GM21390 (cell line): Measurements from ENCODE around the gene FREM2.

Source experiments
- ATAC-seq: cut with Tn5 transposase; IDR thresholded peaks from one replicate; pipeline ENCODE4 v1.9.1; 2021; ENCODE audit not compliant: unreplicated experiment

The FREM2 gene, protein sequence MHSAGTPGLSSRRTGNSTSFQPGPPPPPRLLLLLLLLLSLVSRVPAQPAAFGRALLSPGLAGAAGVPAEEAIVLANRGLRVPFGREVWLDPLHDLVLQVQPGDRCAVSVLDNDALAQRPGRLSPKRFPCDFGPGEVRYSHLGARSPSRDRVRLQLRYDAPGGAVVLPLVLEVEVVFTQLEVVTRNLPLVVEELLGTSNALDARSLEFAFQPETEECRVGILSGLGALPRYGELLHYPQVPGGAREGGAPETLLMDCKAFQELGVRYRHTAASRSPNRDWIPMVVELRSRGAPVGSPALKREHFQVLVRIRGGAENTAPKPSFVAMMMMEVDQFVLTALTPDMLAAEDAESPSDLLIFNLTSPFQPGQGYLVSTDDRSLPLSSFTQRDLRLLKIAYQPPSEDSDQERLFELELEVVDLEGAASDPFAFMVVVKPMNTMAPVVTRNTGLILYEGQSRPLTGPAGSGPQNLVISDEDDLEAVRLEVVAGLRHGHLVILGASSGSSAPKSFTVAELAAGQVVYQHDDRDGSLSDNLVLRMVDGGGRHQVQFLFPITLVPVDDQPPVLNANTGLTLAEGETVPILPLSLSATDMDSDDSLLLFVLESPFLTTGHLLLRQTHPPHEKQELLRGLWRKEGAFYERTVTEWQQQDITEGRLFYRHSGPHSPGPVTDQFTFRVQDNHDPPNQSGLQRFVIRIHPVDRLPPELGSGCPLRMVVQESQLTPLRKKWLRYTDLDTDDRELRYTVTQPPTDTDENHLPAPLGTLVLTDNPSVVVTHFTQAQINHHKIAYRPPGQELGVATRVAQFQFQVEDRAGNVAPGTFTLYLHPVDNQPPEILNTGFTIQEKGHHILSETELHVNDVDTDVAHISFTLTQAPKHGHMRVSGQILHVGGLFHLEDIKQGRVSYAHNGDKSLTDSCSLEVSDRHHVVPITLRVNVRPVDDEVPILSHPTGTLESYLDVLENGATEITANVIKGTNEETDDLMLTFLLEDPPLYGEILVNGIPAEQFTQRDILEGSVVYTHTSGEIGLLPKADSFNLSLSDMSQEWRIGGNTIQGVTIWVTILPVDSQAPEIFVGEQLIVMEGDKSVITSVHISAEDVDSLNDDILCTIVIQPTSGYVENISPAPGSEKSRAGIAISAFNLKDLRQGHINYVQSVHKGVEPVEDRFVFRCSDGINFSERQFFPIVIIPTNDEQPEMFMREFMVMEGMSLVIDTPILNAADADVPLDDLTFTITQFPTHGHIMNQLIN (N-terminal part only)

DNA sequence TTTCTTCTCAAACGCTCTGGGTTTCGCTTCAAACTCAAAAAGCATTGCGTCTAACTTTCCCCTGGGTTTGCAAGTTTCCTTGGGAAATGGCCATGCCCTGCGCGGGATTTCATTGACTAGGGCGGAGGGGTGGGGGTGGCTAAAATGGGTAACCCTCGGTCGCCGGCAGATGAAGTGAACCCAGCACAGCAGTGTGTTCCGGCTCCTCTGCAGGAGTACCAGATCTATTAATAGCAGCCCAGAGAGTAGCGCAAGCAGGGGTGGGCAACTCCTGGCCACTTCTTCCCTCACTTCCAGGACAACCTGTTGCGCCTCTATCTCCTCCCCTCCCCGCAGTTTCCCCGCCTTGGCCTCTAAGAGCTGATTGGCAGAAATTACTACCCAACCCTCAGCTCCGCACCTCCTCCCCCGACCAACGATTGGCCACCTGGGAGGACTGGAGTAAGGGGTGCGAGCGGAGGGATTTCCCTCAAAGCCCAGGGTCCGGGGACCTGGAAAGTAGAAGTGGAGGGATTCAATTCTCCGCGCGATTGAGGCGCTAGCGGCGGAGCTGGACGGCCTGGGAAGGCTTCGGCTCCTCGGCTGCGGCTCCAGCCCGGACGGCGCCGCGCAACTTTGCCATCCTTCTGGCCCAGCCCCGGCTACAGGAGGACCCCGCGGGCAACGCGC is at the start of gene FREM2:
TSS of gene FREM2 (plus strand) at position 501 of the 669 bp plus-strand sequence. CDS start 268 bp downstream, outside the sequence.
- no peak for ATAC-seq

DNA sequence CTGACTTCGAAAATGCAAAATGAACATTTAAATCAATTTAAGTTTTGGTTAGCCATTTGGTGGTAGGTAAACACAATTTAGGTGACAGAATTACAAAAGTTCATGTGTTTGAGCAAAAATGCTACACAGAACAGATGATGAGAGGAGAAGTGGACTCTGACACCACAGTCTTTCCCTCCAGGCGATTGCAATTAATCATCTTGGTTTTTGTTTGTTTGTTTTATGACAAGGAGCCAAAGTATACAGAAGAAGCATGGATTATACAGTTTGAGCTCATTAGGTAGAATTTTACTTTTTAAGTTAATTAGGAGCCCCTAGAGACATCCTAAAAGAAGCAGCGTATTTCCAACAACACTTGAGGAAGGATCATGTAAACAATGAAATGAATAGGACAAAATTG is 49.3 kb upstream of the FREM2 start:
- no peak for ATAC-seq

DNA sequence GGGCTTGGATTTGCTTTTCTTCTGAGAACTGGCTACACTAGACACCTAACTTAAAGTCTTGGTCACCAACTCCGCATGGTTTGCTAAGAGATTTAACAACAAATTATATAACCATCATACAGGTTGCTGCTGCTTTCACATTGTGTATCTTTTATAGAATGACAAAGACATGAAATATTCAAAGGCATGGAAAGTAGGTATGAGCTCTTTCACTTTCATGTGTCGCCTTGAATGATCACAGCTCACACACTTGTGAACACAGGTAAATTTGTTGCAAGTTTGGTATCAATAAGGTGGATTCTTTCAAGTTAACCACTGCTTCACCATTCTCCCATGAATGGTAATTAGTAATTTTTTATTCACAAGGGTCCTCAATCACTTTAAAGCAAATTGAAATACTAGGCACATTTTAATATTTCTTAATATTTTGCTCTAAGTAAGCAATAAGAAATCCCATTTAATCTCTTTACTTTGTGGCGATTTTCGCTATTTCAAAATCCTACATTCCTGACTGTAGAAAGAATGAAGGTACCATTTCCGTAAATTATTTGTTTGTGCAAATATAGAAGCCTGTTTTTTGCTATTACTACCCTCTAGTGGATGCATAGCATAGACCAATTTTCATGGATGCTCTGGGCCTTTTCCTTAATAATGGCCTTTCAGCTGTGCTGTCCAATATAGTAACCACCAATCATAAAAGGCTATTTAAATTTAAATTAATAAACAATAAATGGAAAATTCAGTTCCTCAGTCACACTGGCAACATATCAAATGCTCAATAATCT is 45.5 kb upstream of the FREM2 start:
- no peak for ATAC-seq

DNA sequence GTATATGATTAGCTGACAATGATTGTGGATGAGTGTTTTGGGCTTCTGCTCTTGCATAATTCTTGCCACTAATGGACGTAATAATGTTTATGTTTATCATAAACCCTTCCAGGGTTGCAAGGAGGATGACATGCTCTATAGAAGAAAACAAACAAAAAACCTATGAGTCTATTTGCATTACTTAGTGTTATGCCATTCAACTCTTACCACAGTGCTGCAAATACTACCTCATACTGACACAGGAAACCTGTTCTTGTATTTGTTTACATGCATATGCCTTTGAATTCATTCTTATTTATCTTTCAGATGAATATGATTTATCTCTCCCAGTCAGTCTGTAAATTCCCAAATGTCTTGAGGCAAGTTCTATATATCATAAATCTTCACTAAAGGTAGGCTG is 39.6 kb upstream of the FREM2 start:
- no peak for ATAC-seq

DNA sequence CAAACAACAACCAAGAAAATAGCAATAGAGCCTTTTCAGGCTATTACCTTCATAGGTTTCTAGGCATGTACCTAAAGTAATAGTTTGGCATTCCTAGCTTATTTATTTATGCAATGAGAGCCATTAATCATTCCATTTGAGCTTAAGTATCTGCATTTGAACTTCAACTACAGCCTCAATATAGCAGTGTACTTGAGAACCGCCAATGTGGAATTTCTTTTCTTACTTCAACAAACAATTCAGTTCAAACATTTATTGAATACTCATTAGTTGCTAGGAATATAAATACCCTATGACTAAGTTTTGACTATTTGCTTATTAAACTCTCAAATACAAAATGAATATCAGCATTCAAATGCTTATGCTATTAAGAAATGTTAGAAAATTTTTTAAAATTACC is 38.0 kb upstream of the FREM2 start:
- no peak for ATAC-seq

DNA sequence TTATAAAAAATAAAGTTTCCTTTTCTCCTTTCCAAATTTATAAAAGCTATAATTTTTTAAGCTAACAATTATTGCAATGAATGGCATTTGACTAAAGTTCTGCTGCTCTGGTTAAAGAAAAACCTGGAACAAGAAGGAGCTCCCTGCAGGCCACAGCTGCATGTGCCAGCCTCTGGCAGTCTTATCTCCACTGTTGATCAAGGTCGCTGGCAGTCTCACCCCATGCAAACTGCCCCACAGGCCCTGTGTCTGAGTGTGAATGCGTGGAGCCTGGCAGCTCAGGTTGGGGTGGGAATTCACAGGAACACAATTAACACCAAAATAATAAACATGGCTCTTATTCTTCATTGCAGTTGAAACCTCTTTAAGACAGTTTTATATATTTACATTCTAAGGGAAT is 30.2 kb upstream of the FREM2 start:
- ATAC-seq = no peak

DNA sequence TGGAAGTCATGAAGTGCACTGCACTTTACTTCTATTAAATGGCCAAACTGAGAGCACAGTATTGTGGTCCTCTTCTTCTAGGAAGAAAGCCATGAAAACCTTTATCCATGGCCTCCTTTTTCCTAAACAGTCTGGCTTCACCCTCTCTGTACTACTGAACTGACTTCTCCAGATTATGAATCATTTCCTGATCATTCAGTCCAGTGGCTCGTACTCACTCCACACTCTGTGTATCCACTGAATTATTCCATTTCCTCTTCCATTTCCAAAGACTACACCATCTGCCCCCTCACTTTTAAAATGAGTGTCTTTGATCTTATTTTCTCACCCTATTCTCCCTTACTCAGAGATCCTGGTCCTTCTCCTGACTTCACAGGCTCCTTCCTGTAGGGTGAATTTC is 29.7 kb upstream of the FREM2 start:
- no peak for ATAC-seq

DNA sequence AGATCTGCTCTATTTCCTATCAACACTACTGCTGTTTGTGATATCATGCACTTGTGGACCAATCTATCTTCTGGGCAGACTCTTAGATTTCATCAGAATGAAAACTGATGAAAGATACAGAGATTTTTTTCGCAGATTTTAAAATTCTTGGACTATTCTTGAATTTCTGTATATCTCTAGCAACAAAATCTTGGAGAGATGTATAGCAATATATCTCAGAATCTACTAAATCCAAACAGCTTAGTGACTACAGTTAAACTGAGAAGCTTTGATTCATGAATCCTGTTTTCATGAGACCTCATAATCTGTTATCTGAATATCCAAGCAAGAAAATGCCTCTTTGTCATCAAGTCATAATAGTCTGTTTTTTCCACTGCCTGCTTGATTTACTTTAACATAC is 28.0 kb upstream of the FREM2 start:
- no peak for ATAC-seq

DNA sequence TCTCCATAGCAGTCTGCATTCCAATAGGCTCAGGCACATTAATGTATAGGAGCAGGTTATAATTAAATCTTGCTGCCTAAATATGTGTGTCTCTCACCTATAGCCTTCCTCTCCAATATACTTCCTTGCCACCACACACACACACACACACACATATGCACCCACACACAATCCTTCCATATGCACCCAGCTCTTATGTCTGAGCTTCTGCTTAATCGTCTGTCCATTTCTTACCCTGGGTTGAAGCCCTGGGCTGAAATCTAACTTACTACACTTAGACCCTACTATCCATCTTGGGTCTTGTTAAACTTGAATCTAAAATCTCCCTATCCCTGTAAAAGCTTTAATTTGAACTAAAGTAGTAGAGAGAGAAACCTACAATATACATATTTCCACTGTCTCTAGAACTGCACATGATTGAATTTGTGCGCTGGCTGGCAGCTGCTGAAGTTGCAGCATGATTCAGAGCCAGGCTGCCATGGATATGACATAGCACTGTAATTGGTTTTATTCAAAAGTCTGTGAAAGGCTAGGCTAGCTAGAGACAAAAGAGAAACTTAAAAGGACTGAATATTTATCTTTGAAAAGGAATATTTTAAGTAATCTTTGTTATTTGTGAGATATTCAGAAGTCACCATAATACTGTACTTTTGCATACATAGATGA is 25.7 kb upstream of the FREM2 start:
- no peak for ATAC-seq

DNA sequence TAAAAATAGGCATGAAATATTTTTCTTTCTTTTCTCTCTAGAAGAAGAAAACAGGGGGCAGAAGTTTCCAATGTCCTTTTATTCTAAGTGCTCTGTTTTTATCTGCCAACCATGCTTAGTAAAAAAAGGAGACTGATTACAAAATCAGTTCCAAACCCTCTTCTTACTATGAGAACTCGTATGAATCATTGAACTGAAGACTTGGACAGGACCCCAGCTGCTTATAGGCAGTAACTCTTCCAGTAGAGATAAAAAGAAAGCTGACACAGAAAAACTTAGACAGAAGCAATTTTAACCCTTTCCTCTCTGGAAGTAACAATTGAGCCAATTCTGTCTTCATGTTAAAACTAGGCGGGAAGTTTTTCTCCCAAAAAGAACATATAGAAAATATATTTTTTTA is 24.5 kb upstream of the FREM2 start:
- no peak for ATAC-seq

DNA sequence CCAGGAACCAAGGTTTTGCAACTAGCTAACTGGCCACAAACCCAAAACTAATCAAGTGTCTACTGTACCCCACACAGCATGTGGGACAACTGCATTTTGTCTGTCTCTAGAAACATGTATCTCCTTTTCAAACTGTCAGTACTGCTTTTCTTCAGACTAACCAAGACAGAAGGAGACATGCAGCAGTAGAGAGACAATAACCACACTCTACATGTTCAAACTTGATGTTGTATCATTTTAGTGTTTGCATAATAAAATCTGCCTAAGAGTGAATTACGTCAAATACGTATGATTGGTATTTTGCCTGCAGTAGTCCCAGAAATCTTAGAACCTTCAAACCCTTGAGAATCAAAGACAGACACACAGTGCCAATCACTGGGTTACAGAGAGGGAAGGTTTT is 22.0 kb upstream of the FREM2 start:
- ATAC-seq = no peak

DNA sequence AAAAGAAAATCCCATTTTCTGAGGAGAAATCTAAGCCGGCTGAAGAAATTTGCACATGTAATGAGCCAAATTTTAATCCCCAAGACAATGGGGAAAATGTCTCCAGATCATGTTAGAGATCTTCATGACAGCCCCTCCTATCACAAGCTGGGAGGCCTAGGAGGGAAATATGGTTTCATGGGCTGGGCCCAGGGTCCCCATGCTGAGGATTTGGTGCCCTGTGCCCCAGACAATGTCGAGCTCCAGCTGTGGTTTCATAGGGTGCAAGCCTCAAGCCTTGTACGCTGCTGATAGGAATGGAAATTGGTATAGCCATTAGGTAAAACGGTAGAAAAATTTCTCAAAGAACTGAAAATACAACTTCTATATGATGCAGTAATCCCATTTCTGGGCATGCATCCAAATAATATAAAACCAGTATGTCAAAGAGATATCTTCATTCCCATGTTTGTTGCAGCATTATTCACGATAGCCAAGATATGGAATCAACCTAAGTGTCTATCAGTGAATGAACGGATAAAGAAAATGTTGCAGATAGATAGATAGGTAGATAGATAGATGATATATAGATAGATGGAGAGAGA is 19.3 kb upstream of the FREM2 start:
- ATAC-seq = no peak

DNA sequence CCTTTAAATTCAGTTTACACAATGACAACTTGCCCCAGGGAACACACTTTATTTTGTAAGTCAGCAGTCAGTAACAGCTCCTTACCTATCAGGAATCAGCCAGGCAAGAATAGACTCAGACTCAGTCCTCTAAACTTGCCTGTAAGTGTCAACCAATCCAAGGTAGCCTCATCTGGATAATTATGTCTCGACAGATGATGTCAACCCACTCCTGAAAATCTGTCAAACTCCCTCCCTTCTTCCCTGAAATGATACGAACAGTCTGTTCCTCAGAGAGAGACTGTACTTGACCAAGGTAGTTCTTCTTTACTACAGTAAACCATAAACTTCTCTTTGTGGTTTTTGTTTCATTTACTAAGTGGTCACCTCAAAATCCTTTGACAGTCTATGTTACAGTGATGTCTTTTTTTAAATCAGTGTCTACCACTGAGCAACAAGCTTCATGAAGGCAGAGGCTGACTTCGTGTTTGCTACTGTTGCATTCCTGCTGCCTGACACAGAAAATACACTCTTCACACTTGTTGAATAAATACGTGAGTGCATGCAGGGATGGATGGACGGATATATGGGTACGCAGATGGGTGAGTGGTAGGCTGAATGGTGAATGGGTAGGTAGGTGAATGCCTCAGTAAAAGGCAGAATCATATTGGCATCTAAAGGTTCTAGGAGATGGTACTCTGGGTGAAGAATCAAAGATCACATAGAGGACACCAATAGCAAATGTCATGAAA is 17.5 kb upstream of the FREM2 start:
- ATAC-seq = no peak

DNA sequence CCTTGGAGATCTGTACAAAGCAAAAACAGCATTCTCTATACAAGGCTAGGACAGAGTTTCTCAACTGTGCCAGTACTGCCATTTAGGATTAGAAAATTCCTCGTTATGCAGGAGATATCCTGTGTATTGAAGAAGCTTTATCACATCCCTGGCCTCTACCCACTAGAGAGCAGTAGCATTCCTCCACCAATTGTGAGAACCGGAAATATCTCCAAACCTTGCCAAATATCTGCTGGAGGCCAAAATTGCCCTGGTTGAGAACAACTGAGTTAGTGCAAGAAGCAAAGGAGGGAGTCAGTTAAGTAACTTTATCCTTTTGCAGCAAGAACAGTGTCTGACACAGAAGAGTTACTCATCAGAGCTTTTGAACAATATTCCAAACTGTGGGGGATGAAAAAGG is 16.2 kb upstream of the FREM2 start:
- no peak for ATAC-seq

DNA sequence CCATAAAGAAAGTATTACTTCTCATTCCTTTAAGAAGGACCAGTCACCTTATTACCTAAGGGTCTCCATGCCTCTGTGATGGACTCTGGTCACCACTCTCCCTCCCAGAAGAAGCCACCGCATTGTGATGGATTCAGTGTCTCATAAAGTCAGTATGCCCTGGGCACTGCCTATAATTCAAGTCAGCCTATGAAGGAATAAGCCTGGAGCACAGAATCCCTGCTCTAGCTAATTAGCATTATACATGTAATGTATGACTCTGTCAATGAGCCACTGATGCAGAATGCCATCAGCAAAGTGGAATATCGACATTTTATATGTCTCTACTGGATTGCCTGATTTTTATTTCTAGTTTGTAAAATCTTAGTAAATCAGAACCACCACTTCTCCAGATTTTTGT is 14.9 kb upstream of the FREM2 start:
- no peak for ATAC-seq

DNA sequence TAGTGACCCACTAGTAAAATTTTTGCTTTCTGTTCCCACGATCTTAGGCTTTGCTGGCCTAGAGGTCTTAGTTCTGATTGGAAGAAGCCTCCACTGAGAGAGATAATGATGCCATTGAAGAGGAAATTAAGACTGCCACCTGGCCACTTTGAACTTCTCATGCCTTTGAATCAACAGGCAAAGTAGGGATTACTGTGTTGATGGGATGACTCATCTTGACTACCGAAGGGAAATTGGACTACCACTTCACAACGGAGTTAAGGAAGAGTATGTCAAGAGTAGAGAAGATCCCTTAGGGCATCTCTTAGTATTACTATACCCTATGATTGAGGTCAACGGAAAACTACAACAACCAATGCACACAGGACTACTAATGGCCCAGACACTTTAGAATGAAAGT is 12.7 kb upstream of the FREM2 start:
- ATAC-seq = no peak

DNA sequence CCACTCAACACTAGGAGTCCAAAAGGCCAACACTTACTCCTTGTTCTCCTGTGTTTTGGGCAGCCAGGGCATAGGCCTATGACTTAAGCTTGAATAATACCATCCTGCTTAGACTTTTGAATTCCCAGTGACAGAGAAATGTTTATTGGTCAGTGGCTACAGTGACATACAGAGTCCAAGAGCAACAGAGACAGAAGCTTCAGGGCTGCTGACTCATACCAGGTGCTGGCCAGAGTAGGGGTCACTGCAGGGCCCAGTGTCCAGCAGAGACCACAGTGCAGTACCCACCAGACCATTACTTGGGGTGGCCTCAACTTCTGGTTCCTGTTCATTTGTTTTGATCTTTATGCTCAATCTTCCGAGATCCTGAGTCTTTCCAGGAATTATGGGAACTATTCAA is 6.0 kb upstream of the FREM2 start:
- ATAC-seq = no peak

DNA sequence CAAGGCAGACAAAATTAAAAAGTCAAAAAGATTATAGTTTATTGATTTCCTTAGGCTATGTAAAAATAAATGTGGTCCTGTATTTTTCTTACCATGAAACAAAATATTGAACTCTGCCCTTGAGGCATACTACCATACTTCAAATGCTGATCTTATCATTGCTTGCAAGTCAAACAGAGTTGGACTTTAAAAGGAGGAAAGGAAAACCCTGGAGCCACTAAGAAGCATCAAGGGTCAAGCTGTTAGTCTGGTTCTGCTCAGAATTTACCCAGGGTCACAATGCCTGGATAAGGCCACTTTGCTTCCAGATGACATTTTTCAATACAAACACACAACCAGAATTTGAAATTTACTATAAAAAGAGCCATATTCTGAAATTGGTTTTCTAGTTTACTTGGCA is 2.2 kb upstream of the FREM2 start:
- no peak for ATAC-seq

DNA sequence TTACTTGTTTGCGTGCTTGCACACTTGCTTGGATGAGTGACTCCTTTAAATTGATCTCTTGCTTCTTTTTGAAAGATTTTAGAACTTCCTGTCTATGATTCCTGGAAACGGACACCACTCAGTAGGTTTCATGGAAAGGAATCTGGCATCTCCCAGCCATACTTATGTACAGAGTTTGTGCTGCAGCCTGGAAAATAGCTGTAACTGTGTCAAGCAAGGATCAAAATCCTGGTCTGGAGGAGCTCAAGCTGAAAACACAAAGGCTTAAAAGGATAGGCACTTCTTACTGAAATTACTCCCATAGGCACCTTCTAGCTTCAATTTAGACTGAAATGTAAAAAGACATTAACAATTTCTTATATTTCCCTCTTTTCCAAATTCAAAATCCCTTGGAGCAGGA is 1.4 kb upstream of the FREM2 start:
- ATAC-seq = no peak
